ENCODE results near the gene PRKAG2.
"Not testable (repeated sequence)": the region's sequence is repeated elsewhere in the genome, so short reads cannot be mapped to it uniquely, and the experiment has no call there.

The PRKAG2 gene

GRCh38 chr7:151581741-151582140 lies 295.2 kb downstream of the PRKAG2 start:
- no peak overlapping the region for H3K4me3 ChIP-seq (ENCODE audit: low read length, poor library complexity, severe bottlenecking)
- H3K4me2 ChIP-seq (ENCODE audit: low read depth, low read length, poor library complexity, severe bottlenecking), result no peak overlapping the region
- no peak overlapping the region for H3K9ac ChIP-seq (ENCODE audit: low read depth, low read length, poor library complexity, severe bottlenecking)
- no peaks in the 10 kb centered on the region for H3K9me2 ChIP-seq (replicated peaks; ENCODE audit: low read depth, low read length)
- H3K79me2 ChIP-seq (ENCODE audit: insufficient read depth, low read length), result no peaks in the 10 kb centered on the region
- H3K9me3 ChIP-seq (ENCODE audit: insufficient read depth, low read depth, low read length), result peaks cover 8% of the 10 kb centered on the region; the same call in 1 of the 2 replicates
- no peaks in the 10 kb centered on the region for H4K20me1 ChIP-seq (ENCODE audit: insufficient read depth, low read length, poor library complexity, severe bottlenecking)
- H3F3A ChIP-seq (ENCODE audit: low read depth), result no peaks in the 10 kb centered on the region
- H3K4me1 ChIP-seq (ENCODE audit: insufficient read depth, low read length, poor library complexity, severe bottlenecking), result no peaks in the 10 kb centered on the region
- H2AFZ ChIP-seq (ENCODE audit: low read length), result no peak overlapping the region
- H3K36me3 ChIP-seq (ENCODE audit: insufficient read depth, low read length), result no peaks in the 10 kb centered on the region; the same call in 1 of the 2 replicates
- no peaks in the 10 kb centered on the region for H3K27me3 ChIP-seq (ENCODE audit: insufficient read depth, low read length, poor library complexity, severe bottlenecking)
- TF ChIP-seq, protein P1, sequence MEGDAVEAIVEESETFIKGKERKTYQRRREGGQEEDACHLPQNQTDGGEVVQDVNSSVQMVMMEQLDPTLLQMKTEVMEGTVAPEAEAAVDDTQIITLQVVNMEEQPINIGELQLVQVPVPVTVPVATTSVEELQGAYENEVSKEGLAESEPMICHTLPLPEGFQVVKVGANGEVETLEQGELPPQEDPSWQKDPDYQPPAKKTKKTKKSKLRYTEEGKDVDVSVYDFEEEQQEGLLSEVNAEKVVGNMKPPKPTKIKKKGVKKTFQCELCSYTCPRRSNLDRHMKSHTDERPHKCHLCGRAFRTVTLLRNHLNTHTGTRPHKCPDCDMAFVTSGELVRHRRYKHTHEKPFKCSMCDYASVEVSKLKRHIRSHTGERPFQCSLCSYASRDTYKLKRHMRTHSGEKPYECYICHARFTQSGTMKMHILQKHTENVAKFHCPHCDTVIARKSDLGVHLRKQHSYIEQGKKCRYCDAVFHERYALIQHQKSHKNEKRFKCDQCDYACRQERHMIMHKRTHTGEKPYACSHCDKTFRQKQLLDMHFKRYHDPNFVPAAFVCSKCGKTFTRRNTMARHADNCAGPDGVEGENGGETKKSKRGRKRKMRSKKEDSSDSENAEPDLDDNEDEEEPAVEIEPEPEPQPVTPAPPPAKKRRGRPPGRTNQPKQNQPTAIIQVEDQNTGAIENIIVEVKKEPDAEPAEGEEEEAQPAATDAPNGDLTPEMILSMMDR (conservative IDR thresholded peaks at IDR 0.05; ENCODE audit: low read length), result no peak
- no peak for TF ChIP-seq EZH2phosphoT487 (IDR thresholded peaks at IDR 0.05; ENCODE audit: borderline replicate concordance)

DNA sequence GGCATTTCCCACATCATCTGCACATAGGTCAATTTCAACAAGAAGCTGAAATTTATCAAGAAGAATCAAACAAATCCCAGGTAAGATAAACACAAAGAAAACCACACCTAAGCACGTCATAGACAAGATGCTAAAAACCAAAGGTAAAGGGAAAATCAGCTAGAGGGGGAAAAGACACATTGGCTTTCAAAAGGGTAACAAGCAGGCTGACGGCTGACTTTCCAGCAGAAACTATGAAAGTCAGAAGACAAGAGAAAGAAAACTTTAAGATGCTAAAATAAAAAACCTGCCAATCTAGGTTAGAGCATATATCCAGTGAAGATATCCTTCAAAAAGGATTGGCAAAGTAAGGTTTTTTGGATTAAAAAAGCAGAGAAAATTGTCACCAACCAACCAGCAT lies 297.3 kb downstream of the PRKAG2 start:
- no peak overlapping the region for H3K4me2 ChIP-seq (ENCODE audit: low read depth, low read length, poor library complexity, severe bottlenecking)
- H3K36me3 ChIP-seq (ENCODE audit: insufficient read depth, low read length), result peaks cover 4% of the 10 kb centered on the region
- H3K4me1 ChIP-seq (ENCODE audit: insufficient read depth, low read length, poor library complexity, severe bottlenecking), result no peaks in the 10 kb centered on the region
- H3K27me3 ChIP-seq (ENCODE audit: insufficient read depth, low read length, poor library complexity, severe bottlenecking), result no peaks in the 10 kb centered on the region
- no peaks in the 10 kb centered on the region for H3K79me2 ChIP-seq (ENCODE audit: insufficient read depth, low read length)
- TF ChIP-seq, protein P1 (conservative IDR thresholded peaks at IDR 0.05; ENCODE audit: low read length), result no peak
- TF ChIP-seq EZH2phosphoT487 (IDR thresholded peaks at IDR 0.05; ENCODE audit: borderline replicate concordance), result no peak
- peaks cover 8% of the 10 kb centered on the region; the same call in 1 of the 2 replicates for H3K9me3 ChIP-seq (ENCODE audit: insufficient read depth, low read depth, low read length)
- H3K4me3 ChIP-seq (ENCODE audit: low read length, poor library complexity, severe bottlenecking), result no peak overlapping the region
- no peak overlapping the region for H3K9ac ChIP-seq (ENCODE audit: low read depth, low read length, poor library complexity, severe bottlenecking)
- H3F3A ChIP-seq (ENCODE audit: low read depth), result no peaks in the 10 kb centered on the region
- no peaks in the 10 kb centered on the region for H4K20me1 ChIP-seq (ENCODE audit: insufficient read depth, low read length, poor library complexity, severe bottlenecking)
- H3K9me2 ChIP-seq (replicated peaks; ENCODE audit: low read depth, low read length), result no peaks in the 10 kb centered on the region
- H2AFZ ChIP-seq (ENCODE audit: low read length), result no peak overlapping the region

DNA sequence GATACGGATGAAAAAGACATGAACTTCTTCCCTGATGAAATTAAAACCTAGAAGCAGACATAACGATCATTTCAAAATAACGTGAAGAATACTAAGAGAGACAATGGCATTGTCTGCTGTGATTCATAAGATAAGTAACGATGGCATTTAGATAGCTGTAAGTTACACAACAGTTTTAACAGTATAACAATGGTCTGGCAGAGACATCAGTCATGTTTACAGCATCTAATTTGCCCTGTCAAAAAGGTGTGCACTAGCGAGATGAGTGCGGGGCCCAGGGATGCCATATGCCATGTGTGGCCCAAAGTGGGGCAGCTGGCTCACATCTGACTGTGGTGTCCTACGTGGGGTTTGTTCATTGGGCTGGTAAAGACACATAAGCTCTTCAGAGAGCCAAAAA lies 301.5 kb downstream of the PRKAG2 start:
- Histone ChIP-seq H3K36me3 (ENCODE audit: insufficient read depth, low read length) (peaks cover 4% of the 10 kb centered on the region; the same call in 1 of the 2 replicates), H3K4me2 (ENCODE audit: low read depth, low read length, poor library complexity, severe bottlenecking) (no peak overlapping the region), H3K79me2 (ENCODE audit: insufficient read depth, low read length) (no peaks in the 10 kb centered on the region), H3K9me2 (replicated peaks; ENCODE audit: low read depth, low read length) (no peaks in the 10 kb centered on the region), H4K20me1 (ENCODE audit: insufficient read depth, low read length, poor library complexity, severe bottlenecking) (no peaks in the 10 kb centered on the region), H3K4me1 (ENCODE audit: insufficient read depth, low read length, poor library complexity, severe bottlenecking) (no peaks in the 10 kb centered on the region), H3F3A (ENCODE audit: low read depth) (no peaks in the 10 kb centered on the region), H3K4me3 (ENCODE audit: low read length, poor library complexity, severe bottlenecking) (no peak overlapping the region), H3K9me3 (ENCODE audit: insufficient read depth, low read depth, low read length) (peaks cover 8% of the 10 kb centered on the region; the same call in 1 of the 2 replicates), H3K9ac (ENCODE audit: low read depth, low read length, poor library complexity, severe bottlenecking) (no peak overlapping the region), H2AFZ (ENCODE audit: low read length) (no peak overlapping the region), H3K27me3 (ENCODE audit: insufficient read depth, low read length, poor library complexity, severe bottlenecking) (no peaks in the 10 kb centered on the region)
- TF ChIP-seq EZH2phosphoT487 (IDR thresholded peaks at IDR 0.05; ENCODE audit: borderline replicate concordance), result no peak
- TF ChIP-seq, protein P1 (conservative IDR thresholded peaks at IDR 0.05; ENCODE audit: low read length), result no peak

DNA sequence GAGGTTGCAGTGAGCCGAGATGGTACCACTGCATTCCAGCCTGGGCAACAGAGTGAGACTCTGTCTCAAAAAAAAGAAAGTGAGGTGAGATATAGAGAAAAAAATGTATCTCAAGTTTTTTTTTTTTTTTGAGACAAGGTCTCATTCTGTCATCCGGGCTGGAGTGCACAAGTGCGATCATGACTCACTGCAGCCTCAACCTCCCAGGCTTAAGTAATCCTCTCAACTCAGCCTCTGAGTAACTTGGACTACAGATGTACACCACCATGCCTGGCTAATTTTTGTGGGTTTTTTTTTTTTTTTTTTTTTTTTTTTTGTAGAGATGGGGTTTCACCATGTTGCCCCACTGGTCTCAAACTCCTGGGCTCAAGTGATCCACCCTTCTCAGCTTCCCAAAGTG lies 303.9 kb downstream of the PRKAG2 start:
- H4K20me1 ChIP-seq (ENCODE audit: insufficient read depth, low read length, poor library complexity, severe bottlenecking); H3K9me3 ChIP-seq (ENCODE audit: insufficient read depth, low read depth, low read length); H3K79me2 ChIP-seq (ENCODE audit: insufficient read depth, low read length); H3K9me2 ChIP-seq (replicated peaks; ENCODE audit: low read depth, low read length); H2AFZ ChIP-seq (ENCODE audit: low read length); H3F3A ChIP-seq (ENCODE audit: low read depth); H3K4me2 ChIP-seq (ENCODE audit: low read depth, low read length, poor library complexity, severe bottlenecking); H3K9ac ChIP-seq (ENCODE audit: low read depth, low read length, poor library complexity, severe bottlenecking); H3K36me3 ChIP-seq (ENCODE audit: insufficient read depth, low read length); H3K27me3 ChIP-seq (ENCODE audit: insufficient read depth, low read length, poor library complexity, severe bottlenecking); H3K4me1 ChIP-seq (ENCODE audit: insufficient read depth, low read length, poor library complexity, severe bottlenecking); H3K4me3 ChIP-seq (ENCODE audit: low read length, poor library complexity, severe bottlenecking): not testable (repeated sequence)
